A549 treated with CpdA at 1 μM for 4 hours (cell line): ENCODE results near the gene GRIN2D. TPM values are rescaled to one million over a fixed set of nuclear protein-coding genes. Genes with fewer than 3 reads are reported as not detected.

Experiments
- total RNA-seq: library from RNA; stranded (reverse); fragments of 200-300 nt; extraction: Qiagen RNA extraction; gene quantifications from 5 replicates; pipeline ENCODE4 v1.2.3, GENCODE V29; 2022; ENCODE audit warnings: low read depth

Gene GRIN2D
- 7.2 to 10.9 TPM (median 9.5 TPM) in 5 replicates for total RNA-seq

GRCh38 chr19:48393559-48394330 is at the start of gene GRIN2D:
Gene GRIN2D (plus strand): TSS chr19:48393668. CDS start chr19:48398393, 4,725 bp downstream.

GRCh38 chr19:48363810-48364597 is 29.5 kb upstream of the GRIN2D start, which contains the start of the genes SYNGR4 and TMEM143:
Gene SYNGR4 (plus strand): TSS chr19:48364367. CDS start chr19:48365843, 1,476 bp downstream.
Gene TMEM143 (minus strand): TSS chr19:48363940. CDS start chr19:48363920, 20 bp downstream.

GRCh38 chr19:48391100-48392005 is 2.1 kb upstream of the GRIN2D start, which contains the start of gene KDELR1:
Gene KDELR1 (minus strand): TSS chr19:48391551. CDS start chr19:48391358, 193 bp downstream.

Other genes with a start within 250 kb of the GRIN2D start
- gene LIG1, start 223.3 kb upstream of the GRIN2D start, total RNA-seq: 56.1 to 67.2 TPM (median 66.0 TPM) in 5 replicates
- gene ZSWIM9, start 223.0 kb upstream of the GRIN2D start, total RNA-seq: 5.7 to 8.5 TPM (median 7.5 TPM) in 5 replicates
- 17.0 to 21.3 TPM (median 18.9 TPM) in 5 replicates for gene CARD8, start 137.8 kb upstream of the GRIN2D start, total RNA-seq
- gene ZNF114, start 123.6 kb upstream of the GRIN2D start, total RNA-seq: 4.3 to 6.8 TPM (median 5.3 TPM) in 5 replicates
- gene EMP3, start 68.1 kb upstream of the GRIN2D start, total RNA-seq: 462 to 509 TPM (median 474 TPM) in 5 replicates
- 3.1 to 5.4 TPM (median 4.7 TPM) in 5 replicates for gene TMEM143, start 29.7 kb upstream of the GRIN2D start, total RNA-seq
- gene SYNGR4, start 29.3 kb upstream of the GRIN2D start, total RNA-seq: 2.2 to 4.0 TPM (median 3.3 TPM) in 5 replicates
- 379 to 446 TPM (median 415 TPM) in 5 replicates for gene KDELR1, start 2.1 kb upstream of the GRIN2D start, total RNA-seq
- gene GRWD1, start 52.3 kb downstream of the GRIN2D start, total RNA-seq: 101 to 132 TPM (median 125 TPM) in 5 replicates
- 1.4 to 2.0 TPM (median 1.6 TPM) in 5 replicates for gene KCNJ14, start 61.9 kb downstream of the GRIN2D start, total RNA-seq
- gene CYTH2, start 75.7 kb downstream of the GRIN2D start, total RNA-seq: 48.9 to 61.7 TPM (median 55.6 TPM) in 5 replicates
- gene LMTK3, start 118.2 kb downstream of the GRIN2D start, total RNA-seq: 2.7 to 4.7 TPM (median 4.4 TPM) in 5 replicates
- 12.3 to 17.8 TPM (median 15.5 TPM) in 5 replicates for gene SULT2B1, start 158.5 kb downstream of the GRIN2D start, total RNA-seq
- 0.07 TPM in 1 of 5 replicates, not detected in the others for gene SPACA4, start 213.1 kb downstream of the GRIN2D start, total RNA-seq
- gene FAM83E, start 221.4 kb downstream of the GRIN2D start, total RNA-seq: 0.13 to 0.66 TPM (median 0.17 TPM) in 4 of 5 replicates, not detected in the other
- 3,161 to 3,592 TPM (median 3,413 TPM) in 5 replicates for gene RPL18, start 225.5 kb downstream of the GRIN2D start, total RNA-seq
- 10.2 to 19.0 TPM (median 17.9 TPM) in 5 replicates for gene SPHK2, start 225.8 kb downstream of the GRIN2D start, total RNA-seq
- gene DBP, start 243.7 kb downstream of the GRIN2D start, total RNA-seq: 1.4 to 3.5 TPM (median 2.5 TPM) in 5 replicates